H1 (cell line): ENCODE results near the gene MTX1. TPM values are rescaled to one million over a fixed set of nuclear protein-coding genes. Genes with fewer than 3 reads are reported as not detected.
A peak's percentile ranks its signal among the peaks of the same experiment; 100 is the strongest.

Source experiments
- CBX5 ChIP-seq: fragments of 300-800, 300-1000 bp; sonication (generic); IDR thresholded peaks from 2 replicates; pipeline ENCODE4 v1.7.1; 2016; ENCODE audit warnings: antibody characterized with exemption, low read length, low read depth
- EGR1 ChIP-seq: IDR thresholded peaks from 2 replicates; pipeline ENCODE4 v1.6.1; 2011; ENCODE audit warnings: low read depth, low read length, borderline replicate concordance
- EZH2 ChIP-seq: fragments of 200-600 bp; sonication (generic); IDR thresholded peaks from 2 replicates; pipeline ENCODE4 v1.7.1; 2012; ENCODE audit warnings: low read depth, mild to moderate bottlenecking, moderate library complexity, low read length, inconsistent platforms; ENCODE audit not compliant: severe bottlenecking
- JUND ChIP-seq: IDR thresholded peaks from 2 replicates; pipeline ENCODE4 v1.6.1; 2011; ENCODE audit warnings: mild to moderate bottlenecking, improper control_type of control experiment, low read length
- MAX ChIP-seq: IDR thresholded peaks from 2 replicates; pipeline ENCODE4 v1.6.1; 2012; ENCODE audit warnings: inconsistent platforms
- NANOG ChIP-seq: IDR thresholded peaks from 2 replicates; pipeline ENCODE4 v1.6.1; 2011; ENCODE audit warnings: low read length, low read depth, mild to moderate bottlenecking, inconsistent platforms; ENCODE audit not compliant: insufficient read depth, poor library complexity, severe bottlenecking
- PHF8 ChIP-seq: fragments of 200-600 bp; sonication (generic); conservative IDR thresholded peaks from 2 replicates; pipeline ENCODE4 v1.7.1; 2012; ENCODE audit warnings: low read depth, mild to moderate bottlenecking, inconsistent platforms, low read length, moderate library complexity
- RAD21 ChIP-seq, 2 experiments: IDR thresholded peaks in 1 of 2; conservative IDR thresholded peaks in 1 of 2; 2 replicates each; pipeline ENCODE4 v1.6.1; 2011; ENCODE audit warnings: low read depth in 2 of 2, low read length in 2 of 2, improper control_type of control experiment in 1 of 2, inconsistent platforms in 1 of 2, mild to moderate bottlenecking in 1 of 2, moderate library complexity in 1 of 2
- SIN3A ChIP-seq, 2 experiments: IDR thresholded peaks in 1 of 2; conservative IDR thresholded peaks in 1 of 2; 2 replicates each; pipeline ENCODE4 v1.6.1; 2011 to 2012; ENCODE audit warnings: low read length in 2 of 2, improper control_type of control experiment in 1 of 2, low read depth in 1 of 2, mild to moderate bottlenecking in 1 of 2
- SP1 ChIP-seq: IDR thresholded peaks from 2 replicates; pipeline ENCODE4 v1.6.1; 2011; ENCODE audit warnings: low read depth, low read length
- TEAD4 ChIP-seq: IDR thresholded peaks from 2 replicates; pipeline ENCODE4 v1.6.1; 2012; ENCODE audit warnings: low read depth, low read length, inconsistent platforms, mixed read lengths
- polyA plus RNA-seq, 7 experiments: library from polyadenylated mRNA; depleted of rRNA in 3 of 7; stranded (reverse) in 5 of 7; unstranded in 2 of 7; fragments of >200 nt in 5 of 7; fragments of 200-250 nt in 2 of 7; gene quantifications; 1 replicate in 5 of 7; 2 replicates in 1 of 7; 4 replicates in 1 of 7; pipeline versions ENCODE4 v1.2.1 to v1.2.3, GENCODE V29; 2011 to 2013; ENCODE audit warnings: missing spikeins in 2 of 7, mixed read lengths in 2 of 7
- total RNA-seq: library from RNA; stranded (reverse); fragmentation: NEBNext Ultra II Directional; extraction: Animal tissue kit (Norgen Biotek cat#: 25700); gene quantifications from 2 replicates; pipeline ENCODE4 v1.2.1, GENCODE V29; 2021

Gene MTX1
- total and polyA plus RNA-seq, 2 of the 8 experiments (the other 6 are each of a cell fraction or from before 2014, with no cell fraction given), result 47.9 to 131 TPM

- TF ChIP-seq JUND, result no peak
- TF ChIP-seq NANOG, result no peak
- TF ChIP-seq SIN3A (conservative IDR thresholded peaks at IDR 0.05 in 1 of 2, IDR thresholded peaks at IDR 0.05 in 1 of 2; ENCODE audit: low read depth in 1 of 2, low read length in 2 of 2), result peak in 1 of 2 experiments; percentile 9; a peak in 2 of 4 replicates
- no peak for TF ChIP-seq PHF8
- TF ChIP-seq CBX5, result no peak
- no peak for TF ChIP-seq EZH2
- TF ChIP-seq RAD21 (IDR thresholded peaks at IDR 0.05 in 1 of 2, conservative IDR thresholded peaks at IDR 0.05 in 1 of 2; ENCODE audit: low read depth in 2 of 2, low read length in 2 of 2), result no peak
- no peak for TF ChIP-seq TEAD4
- TF ChIP-seq EGR1, result no peak
- no peak for TF ChIP-seq SP1
- TF ChIP-seq MAX, result peak; percentile 27; the same call in 1 of the 2 replicates
These were observed 34.8 kb upstream of the MTX1 start, which contains the start of gene TRIM46 (continued) for GRCh38 chr1:155173478-155174323.
